Dedifferentiated amniotic fluid mesenchymal stem cell (primary cell): ENCODE measurements around the gene TGFBR3.
A peak's percentile ranks its signal among the peaks of the same experiment; 100 is the strongest.

Experiments used
- DNase-seq: peaks from one replicate; pipeline ENCODE4 v3.0.0-alpha.2; 2016; ENCODE audit errors: extremely low spot score

TGFBR3 gene

DNA sequence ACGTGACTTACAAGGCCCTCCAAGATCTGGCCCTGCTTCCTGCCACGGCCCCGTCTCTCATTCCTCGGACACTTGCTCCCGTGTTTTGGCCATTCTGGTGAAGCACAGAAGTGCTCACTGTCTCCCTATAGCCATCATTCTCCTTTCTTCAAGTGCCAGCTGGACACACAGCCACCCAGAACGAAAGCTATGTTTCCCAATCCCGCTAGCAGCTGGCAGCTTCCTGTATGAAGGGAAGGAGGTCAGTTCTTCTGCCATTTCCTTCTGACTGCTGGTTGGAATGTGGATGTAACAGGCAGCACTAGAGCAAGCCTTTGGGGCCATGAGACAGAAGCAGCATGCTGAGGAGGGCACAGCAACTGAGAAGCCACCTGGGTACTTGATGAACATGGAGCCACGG lies 82.8 kb downstream of the TGFBR3 start:
- no peak for DNase-seq

DNA sequence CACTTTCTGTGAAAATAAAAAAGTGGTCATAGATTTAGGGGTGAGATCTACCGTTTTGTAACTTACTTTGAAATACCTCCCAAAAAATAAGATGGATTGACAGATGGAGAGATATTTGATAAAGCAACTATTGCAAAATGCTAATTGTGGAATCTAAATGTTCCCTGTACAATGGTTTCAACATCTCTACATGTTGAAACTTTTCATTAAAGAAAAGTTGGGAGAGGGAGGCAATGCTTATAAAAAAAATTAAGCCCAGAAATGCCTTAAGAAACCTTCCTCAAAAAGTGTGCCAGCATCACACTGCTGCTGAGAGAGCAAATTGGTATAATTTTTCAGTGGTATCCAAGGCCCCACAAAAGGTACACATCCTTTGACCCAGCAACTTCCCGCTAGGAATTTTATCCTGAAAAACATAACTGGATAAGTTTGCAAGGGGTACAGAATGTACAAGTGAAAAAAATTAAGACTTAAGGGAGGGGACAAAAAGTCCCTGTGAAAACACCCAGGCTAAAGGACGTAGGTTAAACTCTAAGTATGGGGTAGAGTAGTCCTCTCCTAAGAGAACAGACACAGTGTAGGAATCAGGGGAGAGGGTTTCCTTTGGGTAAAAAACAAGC lies 84.3 kb downstream of the TGFBR3 start:
- no peak for DNase-seq

DNA sequence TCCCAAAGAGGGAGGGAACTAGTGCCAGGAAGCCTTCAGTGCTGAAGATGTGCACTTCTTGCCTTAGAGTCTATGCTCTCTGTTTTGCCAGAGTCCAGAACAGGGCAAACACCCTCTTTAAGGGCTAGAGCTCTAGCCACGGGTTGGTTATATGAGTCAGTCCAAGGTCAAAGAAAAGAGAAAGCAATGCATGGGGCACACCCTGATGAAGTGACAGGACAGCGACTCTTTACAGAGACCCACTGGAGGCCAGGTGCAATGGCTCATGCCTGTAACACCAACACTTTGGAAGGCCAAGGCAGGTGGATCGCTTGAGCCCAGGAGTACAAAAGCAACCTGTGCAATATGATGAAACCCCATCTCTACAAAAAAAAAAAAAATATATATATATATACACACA lies 86.1 kb downstream of the TGFBR3 start:
- DNase-seq: no peak

DNA sequence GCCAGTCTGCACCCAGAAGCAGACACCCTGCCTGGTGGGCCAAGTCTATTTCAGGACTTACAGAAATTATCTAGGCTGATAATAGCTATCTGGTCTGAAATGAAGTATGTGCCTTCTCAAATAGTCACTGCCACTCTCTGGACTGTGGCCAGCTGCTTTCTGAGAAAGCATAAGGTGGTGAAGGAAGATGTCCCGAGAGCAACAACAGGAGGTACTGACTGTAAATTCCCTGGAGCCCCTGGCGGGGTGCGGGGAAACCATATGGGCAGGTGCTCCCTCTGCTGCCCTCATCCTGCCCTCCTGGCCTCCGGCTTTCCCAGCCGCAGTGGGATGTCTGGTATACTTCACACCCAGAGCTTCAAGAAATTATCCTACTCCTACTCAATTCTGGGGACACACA lies 86.8 kb downstream of the TGFBR3 start:
- no peak for DNase-seq

DNA sequence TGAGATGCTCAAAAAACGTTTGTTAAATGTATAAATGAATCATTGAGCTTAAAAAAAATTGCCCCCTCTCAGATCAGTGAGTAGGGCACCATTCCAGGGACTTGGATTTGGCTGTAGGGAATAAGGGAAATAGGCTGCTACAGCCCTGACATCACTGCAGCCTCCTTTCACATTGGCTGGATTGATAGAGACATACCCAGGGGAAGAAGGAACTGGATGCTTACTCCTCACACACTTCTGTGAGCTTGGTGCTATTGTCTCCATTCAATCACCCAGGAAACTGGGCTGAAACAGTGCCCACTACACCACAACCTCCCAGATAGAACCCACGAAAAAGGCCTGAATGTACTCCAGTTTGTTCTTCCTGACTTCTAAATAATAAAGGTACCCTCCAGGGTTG lies 87.2 kb downstream of the TGFBR3 start:
- DNase-seq: no peak

DNA sequence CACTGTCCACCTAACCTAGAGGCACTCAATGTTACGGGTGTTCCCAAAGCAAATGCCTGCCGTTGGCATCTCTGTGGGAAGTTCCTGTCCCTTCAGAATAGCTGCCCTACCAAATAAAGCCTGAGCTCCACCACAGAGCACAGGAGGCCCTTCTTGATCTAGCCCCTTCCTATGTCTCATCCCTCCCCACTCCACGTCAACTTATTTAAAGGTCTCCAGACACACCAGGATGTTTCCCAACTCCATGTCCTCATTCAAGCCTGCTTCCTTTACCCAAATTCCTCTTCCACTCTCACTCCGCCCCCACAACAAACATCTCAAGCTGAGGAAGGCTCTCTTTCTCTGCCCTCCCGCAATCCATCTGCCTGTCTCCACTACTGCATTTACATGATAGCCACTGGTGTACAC lies 87.7 kb downstream of the TGFBR3 start:
- DNase-seq: no peak

DNA sequence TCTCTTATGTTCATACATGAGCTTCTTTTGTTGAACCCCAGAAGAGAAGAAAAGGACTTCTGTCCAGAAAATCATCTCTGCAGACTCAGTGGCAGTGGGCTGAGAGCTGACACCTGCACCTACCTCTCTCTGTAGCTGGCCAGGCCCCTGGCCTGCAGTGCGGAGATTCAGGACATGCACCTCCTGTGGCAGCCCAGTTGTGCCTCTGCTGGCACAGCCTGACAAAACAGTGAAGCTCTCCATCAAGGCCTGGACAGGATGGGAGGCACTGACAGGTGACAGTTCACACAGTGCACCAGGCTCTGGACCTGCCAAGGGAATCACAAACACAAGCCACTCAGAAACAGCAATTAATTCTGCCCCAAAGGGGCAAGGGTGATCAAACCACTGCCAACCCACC lies 88.8 kb downstream of the TGFBR3 start:
- DNase-seq: no peak

DNA sequence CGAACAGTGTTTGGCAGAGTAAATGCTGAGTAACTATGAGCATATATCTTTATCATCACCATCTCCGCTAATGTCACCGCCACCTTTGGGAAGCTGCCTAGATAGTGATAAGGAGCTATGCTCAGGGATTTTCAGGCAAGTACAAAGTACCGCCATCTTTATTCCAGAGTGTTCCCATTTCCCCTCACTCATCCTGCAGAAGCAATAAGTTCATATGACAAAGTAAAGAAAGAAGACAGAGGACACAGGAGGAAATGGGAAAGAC lies 89.6 kb downstream of the TGFBR3 start:
- DNase-seq: no peak

DNA sequence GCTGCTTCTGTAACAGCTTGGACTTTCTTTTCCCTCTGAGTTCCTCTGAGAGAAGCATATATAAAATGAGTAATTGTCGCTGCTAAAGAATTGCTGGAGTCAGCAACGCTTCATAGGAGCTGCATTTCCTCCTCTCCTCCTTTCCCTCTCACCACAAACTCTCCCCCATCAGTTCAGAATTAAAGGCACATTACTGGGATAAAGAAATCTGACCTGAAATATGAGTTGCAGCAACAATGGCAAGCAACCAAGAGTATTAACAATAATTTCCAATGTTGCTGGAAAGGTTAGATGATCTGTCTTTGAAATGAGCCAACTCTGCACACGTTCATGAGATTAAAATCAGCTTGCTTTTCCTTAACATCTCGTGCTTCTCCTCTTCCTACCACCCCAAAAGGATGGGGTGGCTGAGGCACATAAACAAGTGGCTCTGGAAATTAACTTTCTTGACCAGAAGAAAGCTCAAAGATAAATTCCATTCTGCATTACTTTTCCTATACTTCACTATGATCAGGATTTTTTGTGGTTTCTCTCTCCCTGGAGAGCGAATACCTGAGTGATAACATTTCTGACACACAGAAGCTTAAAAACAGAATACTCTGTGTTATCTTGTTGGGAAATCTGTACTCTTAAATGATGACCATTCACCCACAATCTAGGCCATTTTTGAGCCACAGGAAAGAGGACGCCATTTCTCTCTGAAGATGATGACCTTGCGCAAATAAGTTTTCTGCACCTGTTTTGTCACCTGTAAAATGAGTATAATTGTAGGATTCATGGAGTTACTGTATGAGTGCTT lies 90.2 kb downstream of the TGFBR3 start:
- DNase-seq: peak; percentile 73

DNA sequence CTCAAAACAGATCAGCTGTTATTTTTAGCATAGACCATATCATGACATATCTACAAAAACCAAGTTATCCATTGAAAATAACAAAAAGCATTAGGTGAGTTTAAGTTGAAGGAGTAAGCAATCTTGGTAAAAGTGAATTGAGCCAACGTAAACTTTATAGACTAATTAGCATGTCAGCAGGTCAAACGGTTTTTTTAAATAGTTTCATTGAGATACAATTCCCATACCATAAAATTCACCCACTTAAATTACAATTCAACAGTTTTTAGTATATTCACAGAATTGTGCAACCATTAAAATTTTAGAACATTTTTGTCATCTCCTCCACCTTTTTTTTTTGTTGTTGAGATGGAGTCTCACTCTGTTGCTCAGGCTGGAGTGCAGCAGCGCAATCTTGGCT lies 92.1 kb downstream of the TGFBR3 start:
- DNase-seq: no peak

DNA sequence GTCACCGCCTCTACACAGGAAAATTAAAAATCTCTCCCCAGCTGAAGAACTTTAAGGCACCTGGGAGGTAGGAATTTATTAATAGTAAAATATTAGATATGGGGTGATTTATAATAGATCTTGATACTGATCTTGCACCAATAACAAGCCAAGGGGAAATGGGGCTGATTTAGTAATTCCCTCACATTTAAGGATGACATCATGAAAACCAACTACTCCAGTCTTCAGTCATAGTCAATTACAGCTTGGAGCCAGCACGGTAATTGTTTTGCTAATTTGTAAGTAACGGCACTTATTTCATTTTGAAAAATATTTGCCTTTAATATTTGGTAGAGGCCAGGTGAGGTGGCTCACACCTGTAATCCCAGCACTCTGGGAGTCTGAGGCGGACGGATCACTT lies 92.8 kb downstream of the TGFBR3 start:
- no peak for DNase-seq

DNA sequence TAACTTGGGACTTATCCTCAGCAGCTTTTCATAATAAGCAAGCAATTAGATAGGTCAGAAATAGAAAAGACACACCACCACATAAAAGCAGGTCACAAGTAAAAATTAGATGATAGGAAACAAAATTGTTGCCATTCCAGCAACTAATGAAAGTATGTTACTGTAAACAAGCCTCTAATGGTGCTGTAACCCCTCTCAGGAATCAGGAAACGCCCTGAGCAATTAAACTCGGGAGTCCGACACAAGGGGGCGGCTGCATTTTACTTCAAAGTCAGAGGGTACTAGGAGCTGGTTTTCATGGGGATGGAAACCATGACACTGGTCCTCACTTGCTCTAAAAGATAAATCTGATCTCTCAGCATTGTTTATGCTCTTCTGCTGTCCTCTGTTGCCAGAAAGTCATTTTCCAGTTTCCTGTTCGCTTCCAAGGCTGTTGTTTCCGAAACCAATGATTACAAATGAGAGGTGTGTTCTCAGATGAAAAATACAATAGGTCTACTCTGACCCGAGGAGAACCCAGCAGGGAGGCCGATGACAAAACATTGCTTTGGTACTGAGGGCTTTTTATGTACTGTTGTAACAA lies 93.4 kb downstream of the TGFBR3 start:
- DNase-seq: no peak

DNA sequence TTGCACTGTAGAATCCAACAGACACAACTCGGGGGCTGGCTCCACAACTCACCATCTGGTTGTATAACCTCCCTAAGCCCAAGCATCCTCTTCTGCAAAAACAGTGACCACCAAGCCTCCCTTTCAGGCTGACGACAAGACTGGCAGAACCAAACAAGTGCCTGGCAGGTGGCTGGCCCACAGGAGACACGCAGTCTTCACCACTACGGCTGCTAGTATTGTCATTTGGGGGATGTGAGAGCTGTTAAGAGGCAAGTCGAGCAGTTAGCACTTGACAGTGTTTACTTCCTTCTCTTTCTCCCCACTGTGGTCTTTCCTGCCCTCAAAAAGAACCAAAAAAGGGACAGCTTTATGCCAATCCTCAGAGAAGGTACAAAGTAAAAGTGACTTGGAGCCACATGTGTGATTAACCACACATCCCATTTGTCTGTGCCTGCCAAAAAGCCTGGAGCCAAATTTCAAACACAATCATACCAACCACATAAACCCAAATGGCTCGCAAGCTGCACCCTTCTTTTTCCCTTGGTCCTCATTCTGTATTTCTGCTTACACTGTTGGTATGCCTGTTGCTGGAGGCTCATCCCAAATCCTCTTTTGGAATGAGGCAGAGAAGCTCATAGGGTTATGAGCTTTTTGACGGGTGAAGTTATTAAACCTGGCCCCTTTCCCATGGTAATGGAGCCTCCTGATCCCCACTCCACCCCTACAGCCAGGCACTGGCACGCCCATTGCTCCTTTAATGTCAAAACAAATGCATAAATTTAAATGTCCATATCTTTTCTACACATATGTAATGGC lies 94.1 kb downstream of the TGFBR3 start:
- DNase-seq: no peak

DNA sequence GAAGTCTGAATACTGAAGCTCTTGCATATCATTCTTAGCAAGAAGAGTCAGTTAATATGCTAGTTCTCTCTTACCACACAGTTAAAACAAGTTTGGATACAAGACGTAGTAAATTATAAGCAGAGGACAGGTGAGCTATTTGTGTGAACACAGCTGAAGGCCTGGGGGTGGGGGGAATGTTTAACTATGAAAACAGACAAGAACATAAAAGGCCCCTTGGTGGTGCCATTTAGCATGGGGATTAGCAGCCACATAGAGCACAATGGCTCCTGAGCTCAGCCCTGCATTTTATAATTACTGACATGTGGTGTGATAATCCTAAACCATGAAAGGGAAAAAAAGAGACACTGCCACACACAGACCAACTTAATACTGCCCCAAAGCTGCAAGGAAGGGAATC lies 94.8 kb downstream of the TGFBR3 start:
- DNase-seq: no peak

DNA sequence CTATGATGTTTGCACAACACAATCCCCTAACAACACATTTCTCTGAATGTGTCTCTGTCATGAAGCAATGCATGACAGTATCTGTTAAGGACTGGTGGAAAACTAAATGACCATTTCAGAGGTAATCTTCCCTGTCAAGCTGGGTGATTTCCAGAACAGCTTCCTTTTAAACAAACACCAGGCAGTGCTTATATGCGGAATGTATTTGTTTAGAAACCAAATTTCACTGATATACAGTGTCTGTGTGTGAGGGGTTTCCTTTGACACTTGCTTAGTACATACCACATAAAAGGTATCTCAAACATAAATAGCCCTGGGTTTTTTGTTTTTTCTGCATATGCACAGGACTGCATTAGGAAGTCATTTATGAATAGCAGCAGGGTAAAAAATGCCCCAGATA lies 95.6 kb downstream of the TGFBR3 start:
- DNase-seq: no peak

DNA sequence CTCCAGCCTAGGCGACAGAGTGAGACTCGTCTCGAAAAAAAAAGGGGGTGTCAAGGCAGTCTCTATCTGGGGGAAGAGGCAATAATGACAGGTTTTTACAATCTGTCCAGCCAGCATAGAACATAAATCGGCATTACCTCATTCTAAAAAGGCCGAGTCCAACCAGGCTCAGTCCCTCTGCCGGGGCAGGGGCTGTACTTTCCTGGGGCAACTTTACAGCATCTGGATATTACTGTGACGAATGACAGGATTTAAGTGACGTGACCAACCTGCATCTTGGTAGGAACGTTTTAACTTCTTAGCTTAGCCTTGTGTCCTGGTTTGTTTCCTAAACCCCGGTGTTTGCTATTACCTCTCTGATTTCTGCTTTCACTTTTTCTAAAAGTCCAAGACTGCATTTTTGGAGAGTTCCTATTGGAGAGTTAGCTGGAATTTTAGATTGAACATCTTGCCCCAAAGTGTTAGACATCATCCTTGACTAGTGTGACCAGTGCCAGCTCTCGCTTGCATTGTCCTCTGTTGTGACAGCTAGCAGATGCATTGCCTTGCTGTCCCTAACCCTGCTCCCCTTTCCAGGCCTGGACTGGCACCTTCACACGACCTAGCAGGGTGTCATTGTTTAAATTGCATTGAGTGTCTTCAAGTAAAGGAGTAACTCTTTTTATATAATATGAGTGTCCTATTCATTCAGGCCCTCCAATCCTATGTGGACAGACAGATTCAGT lies 96.5 kb downstream of the TGFBR3 start:
- DNase-seq: no peak

DNA sequence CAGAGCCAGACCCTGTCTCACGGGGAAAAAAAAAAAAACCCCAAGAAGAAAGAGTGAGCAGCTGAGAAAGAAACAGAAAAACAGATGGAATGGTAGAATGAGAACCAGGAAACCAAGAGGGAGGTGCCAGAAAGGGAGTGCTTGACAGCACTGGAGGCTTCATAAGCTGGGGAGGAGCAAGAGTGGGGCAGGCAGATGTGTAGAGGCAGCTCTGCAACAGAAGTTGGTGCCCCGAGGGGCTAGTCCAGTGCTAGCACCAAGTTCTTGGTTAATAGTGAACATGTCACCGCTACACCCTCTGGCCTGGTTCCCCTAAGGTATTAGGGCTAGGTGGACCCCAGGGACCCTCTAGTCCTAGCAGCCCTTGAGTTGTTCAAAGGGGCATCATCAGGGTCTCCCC lies 98.0 kb downstream of the TGFBR3 start:
- DNase-seq: no peak

DNA sequence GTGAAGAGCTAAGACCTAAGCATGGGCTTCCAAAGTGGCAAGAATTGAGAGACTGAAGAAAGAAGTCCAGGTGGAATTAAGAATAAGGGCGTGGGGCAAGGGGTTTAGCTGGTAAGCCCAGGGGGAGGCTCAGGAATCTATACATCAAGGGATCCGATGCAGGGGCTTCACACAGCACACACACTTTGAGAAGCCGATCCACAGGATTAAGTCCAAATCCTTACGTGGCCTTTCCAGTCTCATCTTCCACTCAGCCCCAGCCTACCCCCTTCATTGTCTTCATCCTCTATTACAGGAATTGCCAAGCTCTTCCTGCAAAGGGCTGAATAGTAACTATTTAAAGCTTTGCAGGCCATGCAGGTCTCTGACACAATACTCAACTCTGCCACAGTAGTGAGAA lies 101.3 kb downstream of the TGFBR3 start:
- DNase-seq: no peak

DNA sequence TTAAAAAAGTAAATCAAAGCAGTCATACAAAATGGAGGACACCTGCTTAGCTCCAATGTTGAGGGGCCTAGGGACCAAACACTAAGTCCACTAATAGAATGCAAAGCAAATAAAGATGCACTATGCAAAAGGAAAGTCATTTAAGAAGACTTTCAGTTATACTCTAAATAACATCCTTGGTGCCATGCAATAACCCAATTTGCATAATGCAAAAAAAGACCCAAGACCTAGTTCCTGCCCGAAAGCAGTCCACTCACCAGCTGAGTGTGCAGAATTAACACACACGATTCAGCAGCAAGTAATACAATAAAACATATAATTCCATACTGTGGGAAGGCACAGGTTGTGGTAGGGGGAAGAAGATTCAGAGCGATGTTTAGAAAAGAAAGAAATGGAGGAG lies 101.8 kb downstream of the TGFBR3 start:
- no peak for DNase-seq

DNA sequence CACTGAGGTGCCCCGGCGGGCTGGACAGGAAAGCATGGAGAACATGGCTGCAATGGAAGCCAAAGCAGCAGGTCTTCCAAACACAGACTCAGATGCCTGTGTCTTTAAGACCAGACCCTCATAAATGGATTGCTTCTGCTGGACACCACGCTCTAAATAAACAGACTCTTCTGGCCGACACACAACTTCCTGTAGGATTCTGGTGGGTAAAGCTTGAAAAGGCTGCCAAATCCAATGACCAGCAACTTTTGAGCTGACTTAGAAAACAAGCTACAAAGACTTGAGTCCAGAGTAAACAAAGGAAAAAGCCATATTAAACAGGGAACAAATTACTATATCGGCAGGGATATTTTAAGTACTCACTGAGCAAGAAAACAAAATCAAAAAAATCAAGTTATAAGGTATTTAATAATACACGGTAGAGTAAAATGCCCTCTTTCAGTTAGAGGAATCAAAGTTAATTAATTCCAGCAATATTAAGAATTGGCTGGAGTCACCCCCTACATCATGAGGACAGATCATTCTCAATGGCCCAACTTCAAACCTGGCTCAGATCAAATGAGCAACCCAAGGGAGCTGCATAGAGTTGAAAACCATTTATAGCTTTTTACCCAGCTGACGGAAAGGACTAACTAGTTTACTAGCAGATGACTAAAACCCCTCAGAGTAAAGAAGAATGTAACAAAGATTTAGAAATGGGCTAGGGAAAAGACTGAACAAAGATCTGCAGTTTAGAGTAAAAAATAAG lies 102.4 kb downstream of the TGFBR3 start:
- peak; percentile 59 for DNase-seq

DNA sequence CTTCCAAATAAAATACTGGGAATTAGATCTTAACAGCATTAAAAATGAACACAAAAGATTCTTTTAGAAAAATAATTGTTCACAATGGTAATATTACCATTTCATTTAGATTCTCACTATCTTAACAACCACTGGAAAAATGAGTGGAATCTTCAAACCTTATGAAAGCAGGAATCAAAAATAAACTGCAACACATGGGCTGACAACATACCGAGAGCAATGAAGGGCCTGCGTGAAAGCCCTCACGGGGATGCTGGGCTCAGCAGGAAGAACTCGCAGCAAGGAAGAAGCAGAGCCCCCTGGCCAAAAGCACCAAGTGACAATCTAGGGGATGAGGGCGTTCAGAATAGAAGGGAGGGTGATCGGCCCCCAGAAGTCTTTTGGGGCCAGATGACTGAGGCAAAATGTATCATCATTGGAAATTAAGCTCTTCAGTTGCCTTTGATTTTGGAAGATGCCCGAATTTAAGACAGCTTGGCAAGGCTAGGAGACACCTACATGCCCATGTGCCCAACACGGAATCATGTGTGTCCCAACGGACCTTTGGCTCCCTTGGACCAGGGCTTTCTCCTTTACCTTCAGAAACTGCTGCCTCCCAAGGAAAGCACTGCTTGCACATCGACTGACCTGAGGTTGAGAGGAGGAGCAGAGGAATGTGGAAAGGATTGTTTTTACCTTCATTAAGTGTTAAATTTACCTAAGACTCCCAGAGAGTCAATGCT lies 103.9 kb downstream of the TGFBR3 start:
- DNase-seq: no peak
